DND-41 (cell line): ENCODE results near the gene RARG.

Experiments
- EZH2 ChIP-seq: IDR thresholded peaks from 3 replicates; pipeline ENCODE4 v1.6.1; 2012; ENCODE audit warnings: borderline replicate concordance, low read depth, mild to moderate bottlenecking, moderate library complexity, low read length, inconsistent platforms; ENCODE audit not compliant: severe bottlenecking
- TF ChIP-seq, protein P1 (sequence below): IDR thresholded peaks from 2 replicates; pipeline ENCODE4 v1.5.1; 2012; ENCODE audit warnings: borderline replicate concordance, low read length, moderate library complexity, mild to moderate bottlenecking; ENCODE audit not compliant: poor library complexity, severe bottlenecking; ENCODE audit errors: extremely low read depth

DNA sequence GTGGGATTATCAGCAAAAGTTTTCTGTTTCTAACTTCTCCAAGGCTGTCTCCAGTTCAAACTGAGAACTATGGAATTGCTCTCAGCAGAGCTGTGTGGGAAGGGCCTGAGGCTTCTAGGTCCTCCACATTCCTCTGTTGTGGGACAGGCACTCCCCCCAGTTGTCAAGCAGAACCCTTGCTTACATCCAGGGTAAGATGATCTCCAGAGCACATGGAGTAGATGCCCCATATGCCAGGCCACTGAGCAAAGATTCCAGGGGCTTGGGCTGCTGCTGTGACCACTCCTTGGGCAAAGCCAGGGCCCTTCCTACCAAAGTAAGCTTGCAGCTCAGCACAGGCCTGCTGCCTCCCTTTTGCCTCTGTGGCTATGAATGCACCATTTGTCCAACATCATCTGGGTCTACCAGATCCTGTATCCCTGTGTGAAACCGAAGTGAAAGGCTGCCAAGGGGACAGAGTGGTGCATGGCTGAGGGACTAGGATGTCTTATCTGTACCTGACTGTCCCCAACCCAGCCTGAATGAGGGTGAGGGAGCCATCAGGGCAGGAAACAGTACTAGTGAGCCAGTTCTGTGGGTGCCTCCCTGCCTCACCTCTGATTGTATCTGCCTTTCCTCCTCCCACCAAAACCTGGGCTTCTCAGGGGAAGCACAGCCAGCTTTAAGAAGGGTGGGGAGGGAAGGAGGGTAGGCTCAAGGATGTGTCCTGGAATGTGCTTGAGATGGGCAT lies 23.0 kb upstream of the RARG start:
- TF ChIP-seq, protein P1, sequence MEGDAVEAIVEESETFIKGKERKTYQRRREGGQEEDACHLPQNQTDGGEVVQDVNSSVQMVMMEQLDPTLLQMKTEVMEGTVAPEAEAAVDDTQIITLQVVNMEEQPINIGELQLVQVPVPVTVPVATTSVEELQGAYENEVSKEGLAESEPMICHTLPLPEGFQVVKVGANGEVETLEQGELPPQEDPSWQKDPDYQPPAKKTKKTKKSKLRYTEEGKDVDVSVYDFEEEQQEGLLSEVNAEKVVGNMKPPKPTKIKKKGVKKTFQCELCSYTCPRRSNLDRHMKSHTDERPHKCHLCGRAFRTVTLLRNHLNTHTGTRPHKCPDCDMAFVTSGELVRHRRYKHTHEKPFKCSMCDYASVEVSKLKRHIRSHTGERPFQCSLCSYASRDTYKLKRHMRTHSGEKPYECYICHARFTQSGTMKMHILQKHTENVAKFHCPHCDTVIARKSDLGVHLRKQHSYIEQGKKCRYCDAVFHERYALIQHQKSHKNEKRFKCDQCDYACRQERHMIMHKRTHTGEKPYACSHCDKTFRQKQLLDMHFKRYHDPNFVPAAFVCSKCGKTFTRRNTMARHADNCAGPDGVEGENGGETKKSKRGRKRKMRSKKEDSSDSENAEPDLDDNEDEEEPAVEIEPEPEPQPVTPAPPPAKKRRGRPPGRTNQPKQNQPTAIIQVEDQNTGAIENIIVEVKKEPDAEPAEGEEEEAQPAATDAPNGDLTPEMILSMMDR, result no peak
- TF ChIP-seq EZH2, result no peak
